ENCODE measurements around the gene SCN5A.

DNA sequence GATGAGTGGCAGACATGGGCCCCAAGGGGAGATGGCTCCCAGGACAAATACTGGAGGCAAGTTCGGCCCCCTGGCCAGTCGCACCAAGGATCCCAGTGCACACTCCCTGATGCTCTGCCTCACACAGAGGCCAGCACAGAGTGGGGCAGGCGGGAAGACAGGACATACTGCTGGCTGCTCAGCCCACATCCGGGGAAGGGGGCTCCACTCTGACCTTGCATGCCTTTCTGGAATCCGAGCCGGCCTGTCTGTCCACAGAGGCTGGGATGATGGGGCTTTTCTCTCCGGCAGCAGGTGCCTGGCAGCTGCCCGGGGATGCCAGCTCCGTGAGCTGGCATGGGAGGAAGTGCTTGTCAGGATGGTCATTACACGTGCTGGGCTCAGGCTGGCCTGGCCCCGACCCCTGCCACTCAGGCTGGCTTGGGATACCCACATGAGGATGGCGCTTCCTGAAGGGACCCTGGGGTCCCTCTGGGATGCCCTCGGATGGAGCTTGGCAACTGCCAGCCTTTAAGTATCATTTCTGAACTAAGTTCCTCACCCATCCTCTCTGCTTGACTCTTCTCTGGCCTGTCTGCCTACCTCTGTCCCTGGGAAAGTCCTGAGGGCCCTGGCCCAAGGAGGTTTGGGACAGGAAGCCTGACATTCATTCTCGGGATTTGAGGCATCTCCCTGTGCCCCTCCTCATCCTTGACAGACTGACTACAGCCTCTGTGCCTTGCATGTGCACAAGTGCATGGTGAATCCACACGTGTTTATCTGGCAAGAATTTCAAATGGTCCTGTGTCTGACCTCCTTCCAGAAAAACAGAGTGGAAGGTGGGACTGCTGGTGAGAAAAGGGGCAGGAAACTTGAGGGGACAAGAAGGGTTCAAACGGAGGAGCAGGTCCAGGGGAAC is 106.8 kb downstream of the SCN5A start:
- TF ChIP-seq TCF7L2 (IDR thresholded peaks at IDR 0.05; ENCODE audit: low read depth, low read length) (no peak), POLR2AphosphoS5 (IDR thresholded peaks at IDR 0.05; ENCODE audit: low read depth, low read length) (no peak), SIN3A (IDR thresholded peaks at IDR 0.05; ENCODE audit: borderline replicate concordance, insufficient read depth, low read depth, low read length) (no peak)
- TF ChIP-seq, protein P1, sequence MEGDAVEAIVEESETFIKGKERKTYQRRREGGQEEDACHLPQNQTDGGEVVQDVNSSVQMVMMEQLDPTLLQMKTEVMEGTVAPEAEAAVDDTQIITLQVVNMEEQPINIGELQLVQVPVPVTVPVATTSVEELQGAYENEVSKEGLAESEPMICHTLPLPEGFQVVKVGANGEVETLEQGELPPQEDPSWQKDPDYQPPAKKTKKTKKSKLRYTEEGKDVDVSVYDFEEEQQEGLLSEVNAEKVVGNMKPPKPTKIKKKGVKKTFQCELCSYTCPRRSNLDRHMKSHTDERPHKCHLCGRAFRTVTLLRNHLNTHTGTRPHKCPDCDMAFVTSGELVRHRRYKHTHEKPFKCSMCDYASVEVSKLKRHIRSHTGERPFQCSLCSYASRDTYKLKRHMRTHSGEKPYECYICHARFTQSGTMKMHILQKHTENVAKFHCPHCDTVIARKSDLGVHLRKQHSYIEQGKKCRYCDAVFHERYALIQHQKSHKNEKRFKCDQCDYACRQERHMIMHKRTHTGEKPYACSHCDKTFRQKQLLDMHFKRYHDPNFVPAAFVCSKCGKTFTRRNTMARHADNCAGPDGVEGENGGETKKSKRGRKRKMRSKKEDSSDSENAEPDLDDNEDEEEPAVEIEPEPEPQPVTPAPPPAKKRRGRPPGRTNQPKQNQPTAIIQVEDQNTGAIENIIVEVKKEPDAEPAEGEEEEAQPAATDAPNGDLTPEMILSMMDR (IDR thresholded peaks at IDR 0.05): no peak

All from Panc1 (cell line).